ENCODE data around the gene VWA7.
"Not testable (repeated sequence)": the region's sequence is repeated elsewhere in the genome, so short reads cannot be mapped to it uniquely, and the experiment has no call there.

- TF ChIP-seq CTCF, POLR2A (IDR thresholded peaks at IDR 0.05): not testable (repeated sequence)
Measured at GRCh38 chr6:31801031-31801927, 24.2 kb upstream of the VWA7 start.
